OCI-LY1 (cell line): ENCODE data around the gene CFAP46.

ENCODE experiments used
- EZH2 ChIP-seq: fragments of 200-600 bp; sonication (generic), shearing (Covaris generic); IDR thresholded peaks from 2 replicates; pipeline ENCODE4 v1.8.0; 2017; ENCODE audit warnings: borderline replicate concordance, mixed run types, mild to moderate bottlenecking, antibody characterized with exemption, low read length, moderate library complexity, mixed read lengths
- TF ChIP-seq, protein P1 (sequence below): fragments of 200-600 bp; sonication (generic), shearing (Covaris generic); IDR thresholded peaks from 2 replicates; pipeline ENCODE4 v1.5.1; 2017; ENCODE audit warnings: mild to moderate bottlenecking, antibody characterized with exemption, low read length, moderate library complexity, mixed read lengths

DNA sequence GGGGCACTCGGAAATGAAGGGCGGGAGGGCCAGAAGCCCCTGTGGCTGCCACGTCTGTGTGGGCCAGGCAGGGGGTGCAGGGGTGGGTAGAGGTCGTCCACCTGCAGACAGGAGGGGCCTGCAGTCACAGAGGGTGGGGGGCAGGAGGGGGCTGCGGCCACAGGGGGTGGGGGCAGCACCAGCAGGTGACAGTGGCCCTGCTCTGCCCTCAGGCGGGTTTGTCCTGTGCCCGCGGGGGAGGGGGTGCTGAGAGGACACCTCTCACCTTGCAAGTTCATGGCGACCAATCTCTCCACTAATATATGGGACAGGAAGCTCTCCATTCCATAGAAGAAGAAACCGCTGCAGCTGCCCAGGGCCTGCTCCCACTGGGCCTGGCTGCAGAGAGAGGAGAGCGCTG, 129.8 kb downstream of the CFAP46 start:
- TF ChIP-seq, protein P1, sequence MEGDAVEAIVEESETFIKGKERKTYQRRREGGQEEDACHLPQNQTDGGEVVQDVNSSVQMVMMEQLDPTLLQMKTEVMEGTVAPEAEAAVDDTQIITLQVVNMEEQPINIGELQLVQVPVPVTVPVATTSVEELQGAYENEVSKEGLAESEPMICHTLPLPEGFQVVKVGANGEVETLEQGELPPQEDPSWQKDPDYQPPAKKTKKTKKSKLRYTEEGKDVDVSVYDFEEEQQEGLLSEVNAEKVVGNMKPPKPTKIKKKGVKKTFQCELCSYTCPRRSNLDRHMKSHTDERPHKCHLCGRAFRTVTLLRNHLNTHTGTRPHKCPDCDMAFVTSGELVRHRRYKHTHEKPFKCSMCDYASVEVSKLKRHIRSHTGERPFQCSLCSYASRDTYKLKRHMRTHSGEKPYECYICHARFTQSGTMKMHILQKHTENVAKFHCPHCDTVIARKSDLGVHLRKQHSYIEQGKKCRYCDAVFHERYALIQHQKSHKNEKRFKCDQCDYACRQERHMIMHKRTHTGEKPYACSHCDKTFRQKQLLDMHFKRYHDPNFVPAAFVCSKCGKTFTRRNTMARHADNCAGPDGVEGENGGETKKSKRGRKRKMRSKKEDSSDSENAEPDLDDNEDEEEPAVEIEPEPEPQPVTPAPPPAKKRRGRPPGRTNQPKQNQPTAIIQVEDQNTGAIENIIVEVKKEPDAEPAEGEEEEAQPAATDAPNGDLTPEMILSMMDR = no peak
- no peak for TF ChIP-seq EZH2
